ENCODE data around the gene FIGNL1.

FIGNL1 gene

DNA sequence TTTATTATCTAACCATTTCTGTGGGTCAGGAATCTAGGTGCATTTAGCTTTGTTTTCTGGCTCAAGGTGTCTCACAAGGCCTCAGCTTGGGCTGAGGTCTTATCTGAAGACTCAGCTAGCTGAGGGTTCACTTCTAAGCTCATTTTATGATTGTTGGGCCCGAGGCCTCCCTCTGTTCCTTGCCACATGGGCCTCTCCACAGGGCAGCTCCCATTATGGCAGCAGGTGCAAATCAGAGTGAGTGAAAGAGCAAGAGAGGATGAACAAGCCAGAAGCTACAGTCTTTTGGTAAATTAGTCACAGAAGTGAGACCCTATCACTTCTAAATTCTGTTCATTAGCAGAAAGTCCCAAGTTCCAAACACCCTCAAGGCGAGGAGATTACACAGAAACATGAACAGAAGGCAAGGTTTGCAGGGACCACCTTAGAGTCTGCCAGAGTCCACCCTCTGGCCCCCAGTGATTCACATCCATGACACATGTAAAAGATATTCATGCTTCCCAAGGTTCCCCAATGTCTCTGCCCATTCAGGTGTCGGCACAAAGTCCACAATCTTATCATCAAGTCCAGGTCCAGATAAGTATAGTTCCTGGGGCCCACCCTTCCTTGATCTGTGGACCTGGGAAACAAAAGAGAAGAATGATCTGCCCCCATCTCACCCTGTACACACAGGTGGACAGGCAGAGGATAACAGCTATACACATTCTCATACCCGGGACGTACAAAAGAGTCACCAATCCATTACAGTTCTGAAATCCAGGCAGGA, 23.7 kb downstream of the FIGNL1 start:
- no peak for DNase-seq

DNA sequence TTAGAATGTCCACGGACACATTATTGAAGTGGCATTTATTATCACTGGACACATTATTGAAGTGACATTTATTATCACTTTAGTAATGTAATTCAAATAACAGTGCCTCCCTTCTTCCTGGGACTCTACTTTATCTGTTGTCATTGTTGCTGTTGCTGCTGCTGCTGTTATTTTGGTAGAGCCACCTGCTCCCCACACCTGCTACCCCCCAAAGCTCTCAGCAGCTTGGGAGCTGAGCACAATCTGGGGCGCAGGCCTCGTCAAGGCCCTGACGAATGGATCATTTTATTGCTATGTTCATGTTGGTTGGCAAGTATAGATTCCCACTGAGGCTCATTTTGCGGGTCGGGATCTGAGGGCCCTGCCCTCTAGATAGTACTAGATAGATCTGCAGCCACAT, 24.8 kb downstream of the FIGNL1 start:
- no peak for DNase-seq

DNA sequence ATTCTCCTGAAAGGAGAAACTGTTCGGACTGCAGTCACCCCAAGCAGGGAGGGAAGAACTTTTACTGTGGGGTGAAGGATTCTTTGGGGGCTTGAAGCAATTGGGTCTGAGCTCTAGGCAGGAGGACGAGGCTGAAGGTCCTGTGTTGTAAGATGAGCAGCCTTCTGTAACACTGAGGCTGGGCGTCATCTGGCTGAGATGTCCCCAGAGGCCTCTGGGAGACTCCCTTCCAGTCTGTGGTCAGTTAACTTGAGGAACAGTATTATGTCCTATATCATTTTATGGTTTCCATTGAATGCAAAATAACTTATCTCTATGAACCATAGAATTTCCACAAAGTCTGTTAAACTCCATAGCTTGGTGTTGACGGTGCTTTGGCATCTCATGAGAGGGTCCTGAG, 26.3 kb downstream of the FIGNL1 start:
- no peak for DNase-seq

DNA sequence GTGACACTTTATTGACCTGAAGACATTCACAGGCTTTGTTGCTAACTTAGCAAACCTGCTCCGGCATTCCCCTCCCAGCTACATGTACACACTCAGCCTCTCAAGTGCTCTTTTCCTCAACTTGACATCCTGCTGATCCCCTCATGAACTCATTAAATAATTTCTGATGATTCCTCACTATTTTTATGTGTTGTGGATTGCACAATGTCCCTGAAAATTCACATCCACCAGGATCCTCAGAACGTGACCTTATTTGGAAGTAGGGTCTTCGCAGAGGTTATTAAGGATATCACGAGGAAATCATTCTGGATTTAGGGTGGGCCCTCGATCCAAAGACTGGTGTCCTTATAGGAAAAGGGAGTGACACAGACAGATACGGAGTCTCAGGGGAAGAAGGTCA, 27.3 kb downstream of the FIGNL1 start:
- no peak for DNase-seq

DNA sequence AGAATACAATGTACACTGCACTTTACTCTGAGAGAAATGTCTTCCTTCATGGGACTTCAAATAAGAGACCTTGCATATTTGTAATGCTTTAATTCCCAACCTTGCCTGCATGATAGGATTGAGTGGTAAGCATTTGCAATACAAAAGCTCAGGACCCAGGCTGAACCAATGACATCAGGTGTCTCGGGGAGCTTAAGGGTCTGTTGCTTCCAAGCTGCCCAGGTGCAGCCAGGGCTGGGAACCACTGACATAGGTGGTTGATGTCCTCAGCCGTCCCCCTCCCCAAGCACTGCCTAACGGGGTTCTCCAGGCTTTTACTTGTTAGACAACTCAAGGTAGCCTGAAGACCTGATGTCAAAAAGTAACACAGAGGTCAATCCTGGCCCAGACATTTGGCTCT, 29.1 kb downstream of the FIGNL1 start:
- DNase-seq = no peak

DNA sequence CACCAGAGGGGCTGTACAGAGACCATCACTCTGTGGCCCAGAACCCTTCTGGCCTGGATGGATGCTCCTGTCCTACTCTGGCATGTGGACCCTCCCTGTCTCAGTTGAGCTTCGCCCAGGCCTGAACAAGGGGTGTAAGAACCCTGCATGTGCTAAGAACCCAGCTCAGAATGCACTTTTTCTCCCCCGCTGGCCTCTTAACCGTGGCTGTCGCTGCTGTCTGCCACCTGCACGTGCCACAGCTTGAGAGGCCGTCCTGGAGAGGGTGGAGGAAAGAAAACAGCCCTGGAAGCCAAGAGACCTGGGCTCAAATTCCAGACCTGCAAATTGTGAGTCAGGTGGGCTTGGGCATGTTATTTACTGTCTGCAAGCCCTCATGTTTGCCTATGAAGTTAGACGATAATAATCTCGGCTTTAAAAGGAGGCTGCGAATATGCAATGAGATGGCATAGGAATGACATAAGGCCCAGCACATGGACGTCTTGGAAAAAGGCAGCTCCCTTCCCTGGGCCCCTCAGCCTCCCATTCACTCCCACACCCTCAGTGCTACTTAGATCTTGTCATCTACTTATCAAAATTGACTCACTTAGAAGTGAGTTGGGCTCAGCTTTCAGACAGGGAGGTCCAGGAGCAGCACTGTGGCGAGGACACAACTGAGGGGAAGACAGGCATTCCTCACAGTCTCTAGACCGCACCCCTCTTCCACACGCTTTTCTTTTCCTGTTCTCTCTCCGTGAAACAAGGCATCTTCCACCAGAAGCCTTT, 31.4 kb downstream of the FIGNL1 start:
- no peak for DNase-seq

DNA sequence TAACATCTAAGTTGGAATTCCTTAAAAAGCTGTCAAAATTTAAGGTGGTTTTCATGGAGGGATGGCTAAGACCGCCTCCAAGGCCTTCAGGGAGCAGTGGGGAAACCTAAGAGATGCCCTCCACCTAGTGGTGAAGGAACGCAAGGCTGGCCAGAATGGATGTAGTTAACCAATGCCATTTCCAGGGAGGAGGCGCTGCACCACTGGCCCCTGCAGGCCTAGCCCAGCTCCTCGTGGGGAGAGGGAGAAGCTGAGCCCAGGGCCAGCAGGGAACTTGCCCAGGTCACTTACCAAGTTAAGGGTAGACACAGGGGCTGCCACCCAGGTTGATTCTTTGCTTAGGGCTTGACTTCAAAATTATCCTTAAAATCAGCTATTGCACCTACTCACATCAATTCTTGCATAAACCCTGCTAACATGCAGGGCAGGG, 32.0 kb downstream of the FIGNL1 start:
- DNase-seq = peak; percentile 85

DNA sequence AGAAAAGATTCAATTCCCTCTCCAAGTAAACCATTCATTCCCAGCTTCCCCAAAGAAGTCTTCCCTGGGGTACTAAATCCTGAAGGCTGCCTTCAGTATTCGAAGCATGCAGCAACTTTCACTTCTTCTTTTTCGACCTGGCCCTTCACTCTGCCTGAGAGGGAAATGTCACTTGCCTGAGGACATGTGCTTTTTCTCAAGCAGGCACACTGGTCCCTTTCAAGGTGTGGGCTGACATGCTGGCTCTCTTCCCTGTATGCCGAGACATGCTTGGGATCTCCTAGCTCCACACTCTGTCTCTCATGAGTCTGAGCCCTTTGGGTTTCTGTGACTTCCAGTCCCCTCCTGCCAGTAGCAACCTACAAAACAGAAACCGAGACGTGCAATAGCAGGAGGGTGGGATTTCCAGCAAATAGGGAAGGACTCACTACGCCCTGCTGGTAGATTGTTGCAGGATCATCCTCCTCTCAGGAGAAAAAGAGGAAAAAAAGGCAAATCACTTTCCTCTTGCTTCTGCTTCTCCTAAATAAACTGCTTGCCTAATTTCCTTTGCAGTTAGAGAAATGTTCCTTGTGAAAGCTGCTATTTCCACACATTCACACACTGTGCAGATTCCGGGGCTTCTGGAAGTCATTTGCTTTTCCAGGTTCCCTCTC, 33.5 kb downstream of the FIGNL1 start:
- peak; percentile 35 for DNase-seq

DNA sequence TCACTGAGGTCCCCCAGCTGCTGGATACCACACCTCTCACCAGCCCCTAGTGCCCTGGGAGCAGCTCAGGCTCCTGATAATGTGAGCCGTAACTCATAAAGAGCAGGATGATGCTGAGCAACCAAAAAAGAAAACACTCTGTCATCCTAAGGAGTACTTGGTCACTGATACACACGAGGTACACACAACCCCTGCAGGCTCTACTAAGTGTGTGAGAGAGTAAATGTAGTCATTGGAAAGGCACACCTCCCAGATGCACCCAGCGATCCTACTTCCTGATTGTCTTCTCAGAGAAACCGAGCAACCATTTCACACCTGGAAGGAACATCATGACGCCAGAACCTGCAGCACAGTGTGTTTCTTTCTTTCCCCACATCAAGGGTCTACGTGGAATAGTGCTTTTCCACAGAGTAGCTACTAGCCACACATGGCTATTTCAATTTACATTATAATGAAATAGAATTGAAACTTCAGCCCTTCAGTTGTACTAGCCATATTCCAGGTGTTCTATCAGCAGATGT, 34.2 kb downstream of the FIGNL1 start:
- no peak for DNase-seq

DNA sequence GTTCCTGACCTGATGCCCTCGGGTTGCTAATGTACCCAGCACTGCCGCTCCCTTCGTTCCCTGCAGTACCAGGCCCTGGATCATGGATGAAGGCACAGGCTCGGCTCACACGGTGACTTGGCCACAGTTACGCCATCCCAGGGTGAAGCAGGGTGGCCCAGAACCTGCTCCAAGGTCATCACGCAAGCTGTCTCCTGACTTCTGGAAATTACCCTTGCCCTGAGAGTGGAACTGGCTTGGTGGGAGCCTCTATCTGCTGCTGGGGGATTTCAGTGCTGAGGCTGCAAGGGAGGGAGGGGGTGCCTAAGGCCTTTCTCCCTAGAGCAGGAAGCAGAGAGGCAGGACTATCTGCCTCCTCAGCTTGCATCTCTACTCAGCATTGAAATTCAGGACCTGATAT, 36.6 kb downstream of the FIGNL1 start:
- no peak for DNase-seq

DNA sequence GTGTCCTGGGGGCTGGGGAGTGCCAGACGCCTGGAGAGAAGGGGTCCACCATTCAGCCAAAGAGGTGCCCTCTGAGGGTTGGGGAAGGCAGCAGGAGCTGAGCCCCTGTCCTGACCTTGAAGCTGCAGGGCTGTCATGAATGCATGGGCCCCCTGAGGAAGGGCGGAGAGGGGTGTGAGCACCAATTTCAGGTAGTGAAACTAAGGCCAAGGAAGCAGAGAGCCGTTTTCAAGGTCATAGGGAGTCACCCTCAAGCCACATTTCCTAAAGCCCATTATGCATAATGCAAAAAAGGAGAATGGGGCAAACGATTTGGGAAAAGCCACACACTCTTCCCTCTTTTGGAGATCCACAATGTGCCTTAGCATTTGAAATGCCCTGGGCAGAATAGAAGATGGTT, 37.2 kb downstream of the FIGNL1 start:
- DNase-seq = no peak

DNA sequence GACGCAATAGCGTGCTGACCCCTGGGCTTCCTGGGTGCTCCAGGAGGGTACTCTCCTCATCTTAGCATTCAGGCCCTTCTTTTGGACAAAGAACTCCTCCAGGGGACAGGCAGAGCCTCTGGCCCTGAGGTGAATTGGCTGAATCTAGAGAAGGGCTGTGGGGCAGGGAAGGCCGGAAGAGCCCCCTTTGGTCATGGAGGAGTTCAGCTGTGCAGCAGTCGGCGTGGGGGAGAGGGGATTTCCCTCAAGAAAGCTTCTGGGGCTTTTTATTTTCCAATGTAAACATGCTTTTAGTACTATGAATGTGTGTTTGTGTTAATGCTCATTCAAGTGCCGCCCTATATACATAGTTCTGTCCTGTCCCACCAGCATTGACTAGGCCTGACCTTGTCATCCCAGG, 38.8 kb downstream of the FIGNL1 start:
- DNase-seq = no peak

DNA sequence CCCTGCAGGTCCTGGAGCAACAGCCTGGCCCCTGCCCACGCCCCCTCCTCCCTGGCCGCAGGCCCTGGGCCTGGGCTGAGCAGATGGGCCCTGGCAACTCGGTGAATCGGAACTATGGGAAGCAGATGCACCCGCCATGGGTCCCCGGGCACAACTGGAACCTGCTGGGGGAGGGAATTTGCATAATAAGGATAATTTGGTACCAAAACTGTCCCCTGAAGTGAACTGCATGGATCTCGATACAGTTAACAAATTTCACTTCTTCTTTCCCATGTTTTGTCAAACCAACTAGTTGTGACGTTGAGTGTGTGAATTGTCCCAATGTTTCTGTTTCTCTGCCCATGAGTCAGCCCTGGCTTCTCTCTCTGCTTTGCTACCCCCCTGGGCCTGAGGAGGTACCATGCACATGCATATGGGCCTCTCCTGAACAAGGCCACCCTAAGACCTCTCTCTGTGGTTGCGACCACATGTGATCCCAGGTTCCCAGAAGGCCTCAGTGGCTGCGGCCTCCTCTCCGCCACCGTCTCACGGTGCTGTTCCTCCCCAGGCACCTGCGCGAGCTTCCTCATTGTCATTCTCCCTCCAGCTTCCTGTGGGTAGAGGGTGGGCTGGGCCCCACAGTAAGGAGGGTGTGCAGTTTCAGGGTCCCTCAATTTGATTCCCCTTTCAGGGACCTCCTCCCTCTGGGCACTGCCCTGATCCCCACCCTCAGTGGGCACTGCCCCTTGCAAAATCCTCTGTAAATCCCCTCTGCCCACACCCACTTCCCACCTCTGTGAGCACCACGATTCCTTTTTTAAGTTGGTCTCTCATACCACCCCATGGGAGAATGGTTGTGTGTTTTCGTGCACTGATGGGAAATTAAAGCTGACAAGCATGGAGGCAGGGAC, 40.0 kb downstream of the FIGNL1 start:
- DNase-seq = no peak

DNA sequence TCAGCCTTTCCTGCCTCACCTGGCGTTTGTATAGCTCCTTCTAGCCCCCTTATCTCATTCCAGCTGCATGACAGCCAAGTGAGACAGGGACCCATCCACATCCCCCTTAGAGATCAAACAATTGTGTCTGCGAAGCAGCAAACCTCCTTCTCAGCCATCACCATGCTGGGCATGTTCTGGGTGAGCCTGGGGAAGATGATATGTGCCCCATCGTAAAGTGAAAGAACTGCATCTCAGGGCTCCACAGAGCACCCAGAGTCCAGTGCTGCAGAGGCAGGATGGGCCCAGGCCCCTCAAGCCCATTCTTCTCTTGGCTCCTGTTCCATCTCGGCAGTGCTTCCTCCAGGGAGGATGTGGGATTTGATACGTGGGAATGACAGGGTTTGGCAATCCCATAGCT, 43.2 kb downstream of the FIGNL1 start:
- DNase-seq = no peak

DNA sequence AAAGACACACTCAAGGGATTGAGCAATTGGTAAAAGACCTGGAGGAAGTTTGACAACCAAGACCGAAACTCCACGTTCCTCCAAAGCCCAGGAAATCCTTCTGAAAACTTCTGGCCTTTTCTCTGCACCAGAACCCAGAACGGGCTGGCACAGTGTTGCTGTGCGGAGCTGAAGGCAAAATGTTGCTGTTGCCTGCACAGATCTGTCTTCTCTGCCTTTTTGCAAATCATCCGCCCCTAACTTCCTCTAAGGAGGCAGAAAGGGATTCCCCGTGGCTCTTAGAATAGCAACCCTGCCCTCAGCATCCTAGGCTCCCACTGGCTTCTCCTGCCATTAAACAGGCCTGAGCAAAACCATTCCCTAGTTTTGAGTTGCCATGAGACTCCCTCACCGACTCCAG, 44.9 kb downstream of the FIGNL1 start:
- DNase-seq = no peak

DNA sequence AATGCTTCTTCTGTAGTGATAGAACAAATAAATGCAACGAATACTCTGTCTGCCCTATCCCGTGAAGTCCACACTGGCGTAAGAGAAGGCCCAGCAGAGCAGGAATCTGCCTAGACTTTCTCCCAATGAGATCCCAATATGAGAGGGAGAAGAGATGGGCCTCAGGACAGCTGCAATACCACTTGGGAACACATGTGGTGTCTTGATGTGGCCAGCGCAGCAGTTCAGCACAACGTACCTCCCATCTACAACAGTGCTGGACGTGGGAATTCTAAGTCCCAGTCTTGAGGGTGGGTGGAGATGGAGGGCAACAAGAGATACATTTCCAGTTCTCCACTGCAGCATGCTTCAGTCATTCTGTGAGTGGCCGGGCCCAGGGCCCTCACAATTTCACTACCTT, 45.8 kb downstream of the FIGNL1 start:
- DNase-seq = no peak

DNA sequence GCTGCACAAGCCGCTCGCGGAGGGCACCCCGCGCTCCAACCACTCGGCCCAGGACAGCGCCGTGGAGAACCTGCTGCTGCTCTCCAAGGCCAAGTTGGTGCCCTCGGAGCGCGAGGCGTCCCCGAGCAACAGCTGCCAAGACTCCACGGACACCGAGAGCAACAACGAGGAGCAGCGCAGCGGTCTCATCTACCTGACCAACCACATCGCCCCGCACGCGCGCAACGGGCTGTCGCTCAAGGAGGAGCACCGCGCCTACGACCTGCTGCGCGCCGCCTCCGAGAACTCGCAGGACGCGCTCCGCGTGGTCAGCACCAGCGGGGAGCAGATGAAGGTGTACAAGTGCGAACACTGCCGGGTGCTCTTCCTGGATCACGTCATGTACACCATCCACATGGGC, 50.0 kb downstream of the FIGNL1 start:
- DNase-seq = no peak

DNA sequence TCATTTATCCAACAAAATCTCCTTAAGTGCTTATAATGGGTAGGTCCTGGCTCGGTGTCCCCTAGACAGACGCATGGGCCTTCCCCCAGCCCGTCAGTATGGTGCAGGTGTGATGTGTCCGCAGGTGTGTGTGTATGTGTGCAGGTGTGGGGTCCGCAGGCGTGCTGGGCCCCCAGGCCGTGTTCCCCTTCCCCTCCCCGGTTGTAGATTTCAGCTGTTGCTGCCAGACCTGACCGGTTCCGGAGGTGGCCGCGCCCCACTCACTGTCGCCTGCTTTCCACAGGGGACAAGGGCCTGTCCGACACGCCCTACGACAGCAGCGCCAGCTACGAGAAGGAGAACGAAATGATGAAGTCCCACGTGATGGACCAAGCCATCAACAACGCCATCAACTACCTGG, 50.5 kb downstream of the FIGNL1 start:
- DNase-seq = no peak

DNA sequence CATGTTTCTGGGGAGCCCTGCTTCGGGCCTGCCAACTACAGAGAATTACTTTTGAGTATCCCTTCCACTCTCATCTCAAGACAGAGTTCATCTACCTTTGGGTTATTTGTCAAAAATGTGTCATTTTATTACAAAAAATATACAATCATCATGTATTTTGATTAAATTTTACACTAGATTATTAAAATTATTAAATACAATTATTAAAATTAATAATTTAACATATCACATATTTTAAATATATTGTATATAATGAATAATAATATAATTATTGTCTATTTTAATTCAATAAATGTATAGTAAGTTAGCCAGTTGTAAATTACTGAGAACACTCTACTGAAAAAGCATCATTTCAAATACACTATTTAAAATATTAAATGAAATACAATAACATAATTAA, 50.9 kb downstream of the FIGNL1 start:
- no peak for DNase-seq

DNA sequence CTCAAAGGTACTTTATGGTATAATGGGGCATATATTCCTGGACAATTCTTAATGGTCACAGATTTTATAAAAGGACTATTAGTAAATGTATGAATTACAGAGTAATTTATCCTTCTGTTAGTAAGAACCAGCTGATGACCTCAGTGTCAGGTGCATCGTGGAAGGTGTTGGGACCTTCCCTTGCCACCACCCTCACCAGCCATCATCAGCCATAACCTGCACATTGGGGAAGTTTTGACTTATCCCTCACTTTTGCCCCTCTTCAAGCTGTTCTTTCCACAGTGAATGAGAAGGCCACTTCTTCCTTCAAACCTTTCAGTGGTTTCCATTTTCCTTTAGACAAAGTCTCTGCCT, 52.2 kb downstream of the FIGNL1 start:
- no peak for DNase-seq

DNA sequence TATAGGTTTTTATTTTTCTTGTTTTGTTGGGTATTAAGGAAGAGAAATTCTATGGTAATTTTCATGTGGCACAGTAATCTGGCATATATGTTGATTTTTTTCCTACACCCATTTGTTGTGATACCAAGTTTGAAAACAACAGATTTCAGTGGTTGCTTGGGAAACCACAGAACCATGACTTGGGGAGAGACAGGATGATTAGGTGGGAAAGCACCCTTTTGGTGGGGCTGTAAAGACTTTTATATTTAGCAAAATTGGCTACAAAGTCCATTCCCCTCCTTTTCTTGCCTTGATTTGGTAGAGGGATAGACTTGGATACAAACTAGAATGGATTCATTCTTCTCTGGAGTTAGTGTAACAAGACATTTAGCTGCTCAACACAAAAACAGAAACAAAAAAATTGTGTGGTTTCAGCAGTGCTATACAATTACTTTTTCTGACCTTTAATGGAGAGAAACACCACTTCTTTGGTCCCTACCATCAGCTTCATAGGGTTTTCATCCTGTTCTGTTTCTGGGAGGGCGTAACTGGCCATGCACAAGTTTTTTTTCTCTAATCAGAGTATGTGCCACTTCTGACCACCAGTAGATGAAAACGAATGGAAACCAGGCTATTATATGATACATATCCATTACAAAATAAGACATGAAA, 52.7 kb downstream of the FIGNL1 start:
- DNase-seq = no peak

DNA sequence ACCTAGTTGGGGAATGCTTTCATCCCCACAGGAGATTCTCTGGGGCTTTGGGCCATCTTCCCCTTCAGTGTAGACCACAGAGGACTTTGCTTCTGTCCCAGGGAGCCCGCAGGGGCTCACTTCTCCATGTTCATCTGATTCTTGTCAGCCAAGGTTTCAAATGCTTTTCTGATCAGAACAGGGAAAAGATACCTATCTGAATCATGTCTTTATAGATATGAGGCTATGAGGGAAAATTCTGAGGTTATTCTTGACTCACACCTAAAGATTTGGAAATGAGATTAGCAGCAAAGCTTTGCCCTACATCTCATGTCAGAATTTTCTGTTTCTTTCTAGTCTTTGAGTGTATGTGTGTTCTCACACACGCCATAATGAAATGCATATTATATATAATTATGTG, 53.3 kb downstream of the FIGNL1 start:
- no peak for DNase-seq
